ENCODE data around the gene C1orf232.

GRCh38 chr1:26119892-26120608 is 48.7 kb downstream of the C1orf232 start:
- TF ChIP-seq SUZ12 (IDR thresholded peaks at IDR 0.05; ENCODE audit: extremely low read depth, insufficient read depth, insufficient read length) = no peak
- no peak for TF ChIP-seq ZNF274 (IDR thresholded peaks at IDR 0.05; ENCODE audit: low read depth, low read length)
- no peak for TF ChIP-seq YY1 (IDR thresholded peaks at IDR 0.05; ENCODE audit: insufficient read depth, insufficient read length)
